HepG2 (cell line): ENCODE data around the gene HAPLN2. TPM values are rescaled to one million over a fixed set of nuclear protein-coding genes. Genes with fewer than 3 reads are reported as not detected.

Experiments used
- EED ChIP-seq: sonication (generic); formaldehyde crosslinking; IDR thresholded peaks from 2 replicates; pipeline ENCODE4 v1.5.0; 2020; ENCODE audit warnings: mild to moderate bottlenecking, missing genetic modification reagents
- EP300 ChIP-seq, 3 experiments: sonication (generic) in 1 of 3; formaldehyde crosslinking in 1 of 3; IDR thresholded peaks; 2 replicates each; pipeline versions ENCODE4 v1.5.1 to v1.6.1; 2011 to 2020; ENCODE audit warnings: low read depth in 2 of 3, low read length in 2 of 3, borderline replicate concordance in 1 of 3, improper control_type of control experiment in 1 of 3, mild to moderate bottlenecking in 1 of 3, missing genetic modification reagents in 1 of 3, moderate library complexity in 1 of 3
- GATA4 ChIP-seq: sonication (generic); IDR thresholded peaks from 2 replicates; pipeline ENCODE4 v1.6.1; 2016; ENCODE audit warnings: antibody characterized with exemption, low read depth, borderline replicate concordance
- IRX3 ChIP-seq: sonication (generic); formaldehyde crosslinking; IDR thresholded peaks from 2 replicates; pipeline ENCODE4 v1.8.1; 2023; ENCODE audit warnings: mild to moderate bottlenecking, low read depth, missing genetic modification reagents, borderline replicate concordance
- KLF15 ChIP-seq: sonication (generic); formaldehyde crosslinking; IDR thresholded peaks from 2 replicates; pipeline ENCODE4 v1.8.1; 2023; ENCODE audit warnings: borderline replicate concordance, mild to moderate bottlenecking, inconsistent platforms, missing genetic modification reagents, mixed read lengths
- MYNN ChIP-seq: sonication (generic); formaldehyde crosslinking; IDR thresholded peaks from 2 replicates; pipeline ENCODE4 v1.4.0; 2020; ENCODE audit warnings: mild to moderate bottlenecking, low read depth, missing genetic modification reagents
- NFKBIZ ChIP-seq: IDR thresholded peaks from 2 replicates; pipeline ENCODE4 v1.6.1; 2018; ENCODE audit warnings: missing genetic modification reagents, missing compliant biosample characterization
- PHB2 ChIP-seq: fragments of 450-650 bp; IDR thresholded peaks from 2 replicates; pipeline ENCODE4 v1.6.1; 2018; ENCODE audit not compliant: partially characterized antibody
- SYNCRIP ChIP-seq: fragments of 200-400 bp; formaldehyde crosslinking; IDR thresholded peaks from 2 replicates; pipeline ENCODE4 v1.6.1; 2018; ENCODE audit warnings: mild to moderate bottlenecking, low read depth, low read length; ENCODE audit not compliant: insufficient read depth
- TARDBP ChIP-seq: sonication (generic); formaldehyde crosslinking; IDR thresholded peaks from 2 replicates; pipeline ENCODE4 v1.8.0; 2022; ENCODE audit warnings: mild to moderate bottlenecking, missing genetic modification reagents
- TOPORS ChIP-seq: sonication (generic); formaldehyde crosslinking; IDR thresholded peaks from 2 replicates; pipeline ENCODE4 v1.8.0; 2023; ENCODE audit warnings: mild to moderate bottlenecking, missing genetic modification reagents
- ZBTB7A ChIP-seq: sonication (generic); formaldehyde crosslinking; IDR thresholded peaks from 2 replicates; pipeline ENCODE4 v1.8.0; 2022; ENCODE audit warnings: mild to moderate bottlenecking, missing genetic modification reagents
- ZFP41 ChIP-seq: sonication (generic); formaldehyde crosslinking; IDR thresholded peaks from 2 replicates; pipeline ENCODE4 v1.4.0; 2020; ENCODE audit warnings: mild to moderate bottlenecking, missing genetic modification reagents, borderline replicate concordance
- ZNF138 ChIP-seq: sonication (generic); formaldehyde crosslinking; IDR thresholded peaks from 2 replicates; pipeline ENCODE4 v1.5.0; 2020; ENCODE audit warnings: mild to moderate bottlenecking, low read depth, missing genetic modification reagents
- ZNF383 ChIP-seq: sonication (generic); formaldehyde crosslinking; IDR thresholded peaks from 2 replicates; pipeline ENCODE4 v1.4.0; 2020; ENCODE audit warnings: missing genetic modification reagents, mild to moderate bottlenecking, borderline replicate concordance
- ZNF446 ChIP-seq: sonication (generic); formaldehyde crosslinking; IDR thresholded peaks from 2 replicates; pipeline ENCODE4 v1.5.0; 2020; ENCODE audit warnings: mild to moderate bottlenecking, missing genetic modification reagents
- ZNF619 ChIP-seq: sonication (generic); formaldehyde crosslinking; IDR thresholded peaks from 2 replicates; pipeline ENCODE4 v1.4.0; 2020; ENCODE audit warnings: mild to moderate bottlenecking, missing genetic modification reagents
- ZNF724P ChIP-seq: sonication (generic); formaldehyde crosslinking; IDR thresholded peaks from 2 replicates; pipeline ENCODE4 v1.8.0; 2022; ENCODE audit warnings: missing genetic modification reagents, borderline replicate concordance
- polyA plus RNA-seq, 8 experiments: library from polyadenylated mRNA; depleted of rRNA in 3 of 8; stranded (reverse) in 7 of 8; unstranded in 1 of 8; fragments of >200 nt; fragmentation: Illumina TruSeq in 4 of 8; extraction: Trizol in 4 of 8; gene quantifications; 2 replicates each; pipeline versions ENCODE4 v1.2.1 to v1.2.3, GENCODE V29; 2011 to 2016; ENCODE audit warnings: low read depth in 4 of 8, missing spikeins in 1 of 8, mixed read lengths in 1 of 8; ENCODE audit not compliant: insufficient read depth in 1 of 8
- total RNA-seq, 5 experiments: library from RNA; depleted of rRNA; stranded (reverse); fragments of >200 nt; fragmentation: Illumina TruSeq; extraction: Trizol; gene quantifications; 2 replicates each; pipeline ENCODE4 v1.2.3, GENCODE V29; 2016; ENCODE audit warnings: low read depth in 1 of 5
- TF ChIP-seq, protein P1 (sequence below): sonication (generic); formaldehyde crosslinking; IDR thresholded peaks from 2 replicates; pipeline ENCODE4 v1.4.0; 2020; ENCODE audit warnings: mild to moderate bottlenecking, low read depth, missing genetic modification reagents
- TF ChIP-seq, protein P2 (sequence below), 2 experiments: fragments of 450-650 bp in 1 of 2; sonication (generic) in 1 of 2; formaldehyde crosslinking; IDR thresholded peaks; 2 replicates each; pipeline versions ENCODE4 v1.5.0 to v1.8.0; 2020 to 2022; ENCODE audit warnings: mild to moderate bottlenecking in 1 of 2, missing genetic modification reagents in 1 of 2
- TF ChIP-seq, protein P3 (sequence below): sonication (generic); formaldehyde crosslinking; IDR thresholded peaks from 2 replicates; pipeline ENCODE4 v1.8.0; 2022; ENCODE audit warnings: mild to moderate bottlenecking, missing genetic modification reagents, moderate library complexity
- TF ChIP-seq, protein P4 (sequence below): sonication (generic); formaldehyde crosslinking; IDR thresholded peaks from 2 replicates; pipeline ENCODE4 v1.5.0; 2020; ENCODE audit warnings: mild to moderate bottlenecking, missing genetic modification reagents, moderate library complexity
- TF ChIP-seq, protein P5 (sequence below): sonication (generic); formaldehyde crosslinking; IDR thresholded peaks from 2 replicates; pipeline ENCODE4 v1.4.0; 2020; ENCODE audit warnings: mild to moderate bottlenecking, missing genetic modification reagents
- TF ChIP-seq, protein P6 (sequence below): sonication (generic); formaldehyde crosslinking; IDR thresholded peaks from 2 replicates; pipeline ENCODE4 v1.5.0; 2020; ENCODE audit warnings: missing genetic modification reagents

The HAPLN2 gene
- total and polyA plus RNA-seq, 2 of the 13 experiments (the other 11 are each of a cell fraction or from before 2014, with no cell fraction given), result not detected

DNA sequence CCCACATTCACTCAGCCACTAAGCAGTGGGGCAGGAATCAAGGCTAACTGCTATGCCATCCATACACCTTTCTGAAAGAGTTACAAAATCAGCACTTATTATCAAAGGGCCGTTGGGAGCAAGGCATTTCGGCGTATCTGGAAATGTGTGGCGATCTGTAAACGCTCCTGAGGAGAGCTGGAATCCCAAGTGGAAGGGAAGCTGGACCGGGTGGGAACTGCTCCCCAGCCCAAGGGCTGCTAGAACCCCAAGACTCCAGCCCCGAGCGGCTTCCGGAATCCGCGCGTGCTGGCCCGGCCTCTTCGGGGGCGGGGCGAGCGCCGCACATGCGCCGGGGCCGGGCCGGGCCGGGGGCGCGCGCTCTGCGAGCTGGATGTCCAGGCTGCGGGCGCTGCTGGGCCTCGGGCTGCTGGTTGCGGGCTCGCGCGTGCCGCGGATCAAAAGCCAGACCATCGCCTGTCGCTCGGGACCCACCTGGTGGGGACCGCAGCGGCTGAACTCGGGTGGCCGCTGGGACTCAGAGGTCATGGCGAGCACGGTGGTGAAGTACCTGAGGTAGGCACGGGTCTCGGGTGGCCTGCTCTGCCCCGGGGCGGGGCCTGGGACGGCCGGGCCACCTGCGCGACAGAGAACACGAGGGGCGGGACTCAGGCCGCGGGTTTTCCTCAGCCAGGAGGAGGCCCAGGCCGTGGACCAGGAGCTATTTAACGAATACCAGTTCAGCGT, 27.6 kb upstream of the HAPLN2 start, which contains the start of gene NAXE (continued):
- TF ChIP-seq EED (CRISPR knock-in tag) (no peak), IRX3 (CRISPR knock-in tag) (no peak; the same call in 1 of the 2 replicates), SYNCRIP (no peak), MYNN (no peak), ZFP41 (CRISPR knock-in tag) (no peak), ZNF446 (CRISPR knock-in tag) (no peak), NFKBIZ (CRISPR knock-in tag) (no peak), ZNF724P (CRISPR knock-in tag) (no peak), ZNF383 (CRISPR knock-in tag) (no peak), EP300 (IDR thresholded peaks at IDR 0.05; ENCODE audit: low read depth in 2 of 2, low read length in 2 of 2) (no peak), EP300 (CRISPR knock-in tag; IDR thresholded peaks at IDR 0.05; ENCODE audit: borderline replicate concordance) (no peak), GATA4 (peak; percentile 58), PHB2 (no peak), TARDBP (CRISPR knock-in tag) (peak; percentile 15; the same call in 1 of the 2 replicates), ZNF619 (CRISPR knock-in tag) (no peak), KLF15 (CRISPR knock-in tag) (no peak), TOPORS (no peak), ZBTB7A (CRISPR knock-in tag) (no peak), ZNF138 (CRISPR knock-in tag) (0 out of 2 replicates have a peak, but pooled peaks have one; percentile 34)
- TF ChIP-seq, protein P1, sequence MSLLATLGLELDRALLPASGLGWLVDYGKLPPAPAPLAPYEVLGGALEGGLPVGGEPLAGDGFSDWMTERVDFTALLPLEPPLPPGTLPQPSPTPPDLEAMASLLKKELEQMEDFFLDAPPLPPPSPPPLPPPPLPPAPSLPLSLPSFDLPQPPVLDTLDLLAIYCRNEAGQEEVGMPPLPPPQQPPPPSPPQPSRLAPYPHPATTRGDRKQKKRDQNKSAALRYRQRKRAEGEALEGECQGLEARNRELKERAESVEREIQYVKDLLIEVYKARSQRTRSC (CRISPR knock-in tag), result no peak
- TF ChIP-seq, protein P2, sequence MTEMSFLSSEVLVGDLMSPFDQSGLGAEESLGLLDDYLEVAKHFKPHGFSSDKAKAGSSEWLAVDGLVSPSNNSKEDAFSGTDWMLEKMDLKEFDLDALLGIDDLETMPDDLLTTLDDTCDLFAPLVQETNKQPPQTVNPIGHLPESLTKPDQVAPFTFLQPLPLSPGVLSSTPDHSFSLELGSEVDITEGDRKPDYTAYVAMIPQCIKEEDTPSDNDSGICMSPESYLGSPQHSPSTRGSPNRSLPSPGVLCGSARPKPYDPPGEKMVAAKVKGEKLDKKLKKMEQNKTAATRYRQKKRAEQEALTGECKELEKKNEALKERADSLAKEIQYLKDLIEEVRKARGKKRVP (CRISPR knock-in tag; IDR thresholded peaks at IDR 0.05), result no peak
- TF ChIP-seq, protein P3, sequence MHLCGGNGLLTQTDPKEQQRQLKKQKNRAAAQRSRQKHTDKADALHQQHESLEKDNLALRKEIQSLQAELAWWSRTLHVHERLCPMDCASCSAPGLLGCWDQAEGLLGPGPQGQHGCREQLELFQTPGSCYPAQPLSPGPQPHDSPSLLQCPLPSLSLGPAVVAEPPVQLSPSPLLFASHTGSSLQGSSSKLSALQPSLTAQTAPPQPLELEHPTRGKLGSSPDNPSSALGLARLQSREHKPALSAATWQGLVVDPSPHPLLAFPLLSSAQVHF (CRISPR knock-in tag), result no peak
- TF ChIP-seq, protein P4, sequence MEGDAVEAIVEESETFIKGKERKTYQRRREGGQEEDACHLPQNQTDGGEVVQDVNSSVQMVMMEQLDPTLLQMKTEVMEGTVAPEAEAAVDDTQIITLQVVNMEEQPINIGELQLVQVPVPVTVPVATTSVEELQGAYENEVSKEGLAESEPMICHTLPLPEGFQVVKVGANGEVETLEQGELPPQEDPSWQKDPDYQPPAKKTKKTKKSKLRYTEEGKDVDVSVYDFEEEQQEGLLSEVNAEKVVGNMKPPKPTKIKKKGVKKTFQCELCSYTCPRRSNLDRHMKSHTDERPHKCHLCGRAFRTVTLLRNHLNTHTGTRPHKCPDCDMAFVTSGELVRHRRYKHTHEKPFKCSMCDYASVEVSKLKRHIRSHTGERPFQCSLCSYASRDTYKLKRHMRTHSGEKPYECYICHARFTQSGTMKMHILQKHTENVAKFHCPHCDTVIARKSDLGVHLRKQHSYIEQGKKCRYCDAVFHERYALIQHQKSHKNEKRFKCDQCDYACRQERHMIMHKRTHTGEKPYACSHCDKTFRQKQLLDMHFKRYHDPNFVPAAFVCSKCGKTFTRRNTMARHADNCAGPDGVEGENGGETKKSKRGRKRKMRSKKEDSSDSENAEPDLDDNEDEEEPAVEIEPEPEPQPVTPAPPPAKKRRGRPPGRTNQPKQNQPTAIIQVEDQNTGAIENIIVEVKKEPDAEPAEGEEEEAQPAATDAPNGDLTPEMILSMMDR (CRISPR knock-in tag), result no peak
- TF ChIP-seq, protein P5, sequence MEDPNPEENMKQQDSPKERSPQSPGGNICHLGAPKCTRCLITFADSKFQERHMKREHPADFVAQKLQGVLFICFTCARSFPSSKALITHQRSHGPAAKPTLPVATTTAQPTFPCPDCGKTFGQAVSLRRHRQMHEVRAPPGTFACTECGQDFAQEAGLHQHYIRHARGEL, result no peak
- TF ChIP-seq, protein P6, sequence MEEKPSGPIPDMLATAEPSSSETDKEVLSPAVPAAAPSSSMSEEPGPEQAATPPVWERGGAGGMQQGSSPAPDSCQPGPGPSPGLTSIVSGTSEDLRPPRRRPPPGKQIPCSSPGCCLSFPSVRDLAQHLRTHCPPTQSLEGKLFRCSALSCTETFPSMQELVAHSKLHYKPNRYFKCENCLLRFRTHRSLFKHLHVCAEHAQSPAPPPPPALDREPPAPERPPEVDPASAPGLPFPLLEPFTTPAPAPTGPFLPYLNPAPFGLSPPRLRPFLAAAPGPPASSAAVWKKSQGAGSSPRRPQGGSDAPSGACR, result no peak; the same call in 1 of the 2 replicates
